Fibroblast of lung (primary cell): Measurements from ENCODE around the gene ARRDC4. TPM values are rescaled to one million over a fixed set of nuclear protein-coding genes. Genes with fewer than 3 reads are reported as not detected.

ENCODE experiments used
- DNase-seq, 2 donors: peaks; one replicate each; pipeline versions ENCODE4 v3.0.0 to v3.0.0-alpha.2; 2010; ENCODE audit warnings: low read depth in 2 of 2
- H2AFZ ChIP-seq: 2 replicates; pipeline ENCODE4 v1.5.1; 2012; ENCODE audit warnings: low read length, control low read depth, inconsistent platforms
- H3K27ac ChIP-seq: 2 replicates; pipeline ENCODE4 v1.5.1; 2011; ENCODE audit warnings: low read length, control low read depth; ENCODE audit not compliant: insufficient read depth
- H3K27me3 ChIP-seq: 2 replicates; pipeline ENCODE4 v1.5.1; 2011; ENCODE audit warnings: mild to moderate bottlenecking, low read length; ENCODE audit not compliant: control insufficient read depth, insufficient read depth
- H3K36me3 ChIP-seq: 2 replicates; pipeline ENCODE4 v1.5.1; 2011; ENCODE audit warnings: low read length; ENCODE audit not compliant: control insufficient read depth, insufficient read depth
- H3K4me1 ChIP-seq: 2 replicates; pipeline ENCODE4 v1.5.1; 2011; ENCODE audit warnings: low read length; ENCODE audit not compliant: control insufficient read depth, insufficient read depth; ENCODE audit errors: extremely low read depth
- H3K4me2 ChIP-seq: 2 replicates; pipeline ENCODE4 v1.5.1; 2011; ENCODE audit warnings: low read length, control low read depth; ENCODE audit not compliant: insufficient read depth; ENCODE audit errors: extremely low read depth
- H3K4me3 ChIP-seq, 4 experiments: fragments of 200-600 bp in 1 of 4; sonication (generic) in 1 of 4; replicated peaks in 1 of 4; 2 replicates each; pipeline ENCODE4 v1.5.1; 2011 to 2016; ENCODE audit warnings: low read length in 4 of 4, low read depth in 3 of 4, mild to moderate bottlenecking in 3 of 4, control low read depth in 2 of 4, inconsistent platforms in 1 of 4, mixed read lengths in 1 of 4; ENCODE audit not compliant: insufficient read depth in 1 of 4; ENCODE audit errors: control extremely low read depth in 1 of 4
- H3K79me2 ChIP-seq: 2 replicates; pipeline ENCODE4 v1.5.1; 2012; ENCODE audit warnings: mild to moderate bottlenecking, low read length, inconsistent platforms; ENCODE audit not compliant: control insufficient read depth, insufficient read depth
- H3K9ac ChIP-seq: 2 replicates; pipeline ENCODE4 v1.5.1; 2011; ENCODE audit warnings: mild to moderate bottlenecking, low read length, control low read depth; ENCODE audit not compliant: insufficient read depth
- H3K9me3 ChIP-seq: 2 replicates; pipeline ENCODE4 v1.5.1; 2012; ENCODE audit warnings: low read depth, low read length; ENCODE audit not compliant: control insufficient read depth, insufficient read depth
- H4K20me1 ChIP-seq: 2 replicates; pipeline ENCODE4 v1.5.1; 2011; ENCODE audit warnings: low read length; ENCODE audit not compliant: control insufficient read depth, insufficient read depth; ENCODE audit errors: extremely low read depth
- EZH2 ChIP-seq: IDR thresholded peaks from 2 replicates; pipeline ENCODE4 v1.5.1; 2012; ENCODE audit warnings: low read length, control low read depth, mild to moderate bottlenecking; ENCODE audit errors: missing control alignments
- polyA plus RNA-seq, 2 donors: library from polyadenylated mRNA; depleted of rRNA in 1 of 2; stranded (reverse) in 1 of 2; unstranded in 1 of 2; fragments of >200 nt; gene quantifications; 2 replicates each; pipeline ENCODE4 v1.2.1, GENCODE V29; 2011 to 2012; ENCODE audit warnings: missing spikeins in 1 of 2
- total RNA-seq: library from RNA; depleted of rRNA; stranded (reverse); fragments of >200 nt; gene quantifications from 2 replicates; pipeline ENCODE4 v1.2.1, GENCODE V29; 2014
- TF ChIP-seq, protein P1 (sequence below), 2 donors: IDR thresholded peaks in 1 of 2; conservative IDR thresholded peaks in 1 of 2; 1 replicate in 1 of 2; 2 replicates in 1 of 2; pipeline ENCODE4 v1.5.1; 2011 to 2012; ENCODE audit warnings: low read length in 2 of 2, control low read depth in 1 of 2, inconsistent platforms in 1 of 2, low read depth in 1 of 2, mild to moderate bottlenecking in 1 of 2

The ARRDC4 gene
- total and polyA plus RNA-seq, 2 donors (not counting 1 experiment from before 2014, with no cell fraction given), result 27.3 to 39.8 TPM

- Histone ChIP-seq H3K27ac (no peak overlapping the region), H3K9me3 (peaks cover 3% of the 10 kb centered on the region), H4K20me1 (no peaks in the 10 kb centered on the region), H2AFZ (no peak overlapping the region), H3K4me2 (no peak overlapping the region), H3K4me1 (no peaks in the 10 kb centered on the region), H3K9ac (no peak overlapping the region), H3K36me3 (no peaks in the 10 kb centered on the region), H3K27me3 (no peaks in the 10 kb centered on the region), H3K4me3 (no peak overlapping the region), H3K79me2 (no peaks in the 10 kb centered on the region)
- DNase-seq, result peak in 1 of 2 donors; percentile 91
- TF ChIP-seq, protein P1, sequence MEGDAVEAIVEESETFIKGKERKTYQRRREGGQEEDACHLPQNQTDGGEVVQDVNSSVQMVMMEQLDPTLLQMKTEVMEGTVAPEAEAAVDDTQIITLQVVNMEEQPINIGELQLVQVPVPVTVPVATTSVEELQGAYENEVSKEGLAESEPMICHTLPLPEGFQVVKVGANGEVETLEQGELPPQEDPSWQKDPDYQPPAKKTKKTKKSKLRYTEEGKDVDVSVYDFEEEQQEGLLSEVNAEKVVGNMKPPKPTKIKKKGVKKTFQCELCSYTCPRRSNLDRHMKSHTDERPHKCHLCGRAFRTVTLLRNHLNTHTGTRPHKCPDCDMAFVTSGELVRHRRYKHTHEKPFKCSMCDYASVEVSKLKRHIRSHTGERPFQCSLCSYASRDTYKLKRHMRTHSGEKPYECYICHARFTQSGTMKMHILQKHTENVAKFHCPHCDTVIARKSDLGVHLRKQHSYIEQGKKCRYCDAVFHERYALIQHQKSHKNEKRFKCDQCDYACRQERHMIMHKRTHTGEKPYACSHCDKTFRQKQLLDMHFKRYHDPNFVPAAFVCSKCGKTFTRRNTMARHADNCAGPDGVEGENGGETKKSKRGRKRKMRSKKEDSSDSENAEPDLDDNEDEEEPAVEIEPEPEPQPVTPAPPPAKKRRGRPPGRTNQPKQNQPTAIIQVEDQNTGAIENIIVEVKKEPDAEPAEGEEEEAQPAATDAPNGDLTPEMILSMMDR (conservative IDR thresholded peaks at IDR 0.05 in 1 of 2, IDR thresholded peaks at IDR 0.05 in 1 of 2; ENCODE audit: low read depth in 1 of 2, low read length in 2 of 2), result no peak
- TF ChIP-seq EZH2, result no peak
Observed at GRCh38 chr15:98000249-98001203, 40.0 kb downstream of the ARRDC4 start.

DNA sequence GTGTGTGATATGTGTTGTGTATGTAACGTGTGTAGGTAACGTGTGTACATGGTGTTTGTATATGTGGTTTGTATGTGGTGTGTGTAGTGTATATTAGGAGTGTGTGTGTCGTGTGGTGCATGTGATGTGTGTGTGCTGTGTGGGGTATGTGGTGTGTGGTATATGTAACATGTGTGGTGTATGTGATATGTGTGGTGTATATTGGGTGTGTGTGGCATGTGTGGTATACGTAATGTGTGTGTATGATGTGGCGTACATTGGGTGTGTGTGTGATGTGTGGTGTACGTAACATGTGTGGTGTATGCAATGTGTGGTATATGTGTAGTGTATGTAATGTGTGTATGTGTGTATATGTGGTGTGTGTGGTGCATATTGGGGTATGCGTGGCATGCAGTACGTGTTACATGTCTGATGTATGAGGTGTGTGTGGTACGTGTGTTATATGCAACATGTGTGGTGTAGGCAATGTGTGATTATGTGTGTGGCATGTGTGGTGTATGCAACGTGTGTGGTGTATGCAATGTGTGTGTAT is 41.2 kb downstream of the ARRDC4 start:
- Histone ChIP-seq H4K20me1 (no peaks in the 10 kb centered on the region), H3K27me3 (no peaks in the 10 kb centered on the region), H2AFZ (no peak overlapping the region), H3K9ac (no peak overlapping the region), H3K36me3 (no peaks in the 10 kb centered on the region), H3K4me3 (no peak overlapping the region), H3K9me3 (peaks cover 3% of the 10 kb centered on the region), H3K27ac (no peak overlapping the region), H3K4me2 (no peak overlapping the region), H3K4me1 (no peaks in the 10 kb centered on the region), H3K79me2 (no peaks in the 10 kb centered on the region)
- no peak for DNase-seq
- TF ChIP-seq, protein P1 (conservative IDR thresholded peaks at IDR 0.05 in 1 of 2, IDR thresholded peaks at IDR 0.05 in 1 of 2; ENCODE audit: low read depth in 1 of 2, low read length in 2 of 2), result no peak
- no peak for TF ChIP-seq EZH2

DNA sequence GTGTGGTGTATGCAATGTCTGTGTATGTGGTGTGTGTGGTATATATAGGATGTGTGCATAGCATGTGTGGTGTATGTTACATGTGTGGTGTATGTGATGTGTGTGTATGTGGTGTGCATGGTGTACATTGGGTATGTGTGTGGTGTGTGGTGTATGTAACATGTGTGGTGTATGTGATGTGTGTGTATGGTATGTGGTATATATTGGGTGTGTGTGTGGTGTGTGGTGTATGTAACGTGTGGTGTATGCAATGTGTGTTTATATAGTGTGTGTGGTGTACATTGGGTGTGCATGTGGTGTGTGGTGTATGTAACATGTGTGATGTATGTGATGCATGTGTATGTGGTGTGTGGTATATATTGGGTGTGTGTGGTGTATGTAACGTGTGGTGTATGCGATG is 41.9 kb downstream of the ARRDC4 start:
- Histone ChIP-seq H2AFZ (no peak overlapping the region), H3K9me3 (peaks cover 3% of the 10 kb centered on the region), H4K20me1 (no peaks in the 10 kb centered on the region), H3K4me2 (no peak overlapping the region), H3K27ac (no peak overlapping the region), H3K36me3 (no peaks in the 10 kb centered on the region), H3K79me2 (no peaks in the 10 kb centered on the region), H3K9ac (no peak overlapping the region), H3K4me3 (no peak overlapping the region), H3K4me1 (no peaks in the 10 kb centered on the region), H3K27me3 (no peaks in the 10 kb centered on the region)
- DNase-seq, result no peak
- TF ChIP-seq, protein P1 (conservative IDR thresholded peaks at IDR 0.05 in 1 of 2, IDR thresholded peaks at IDR 0.05 in 1 of 2; ENCODE audit: low read depth in 1 of 2, low read length in 2 of 2), result no peak
- no peak for TF ChIP-seq EZH2
